ENCODE data around the gene ADAMTS17.
"Not testable (repeated sequence)": the region's sequence is repeated elsewhere in the genome, so short reads cannot be mapped to it uniquely, and the experiment has no call there.

Gene ADAMTS17

DNA sequence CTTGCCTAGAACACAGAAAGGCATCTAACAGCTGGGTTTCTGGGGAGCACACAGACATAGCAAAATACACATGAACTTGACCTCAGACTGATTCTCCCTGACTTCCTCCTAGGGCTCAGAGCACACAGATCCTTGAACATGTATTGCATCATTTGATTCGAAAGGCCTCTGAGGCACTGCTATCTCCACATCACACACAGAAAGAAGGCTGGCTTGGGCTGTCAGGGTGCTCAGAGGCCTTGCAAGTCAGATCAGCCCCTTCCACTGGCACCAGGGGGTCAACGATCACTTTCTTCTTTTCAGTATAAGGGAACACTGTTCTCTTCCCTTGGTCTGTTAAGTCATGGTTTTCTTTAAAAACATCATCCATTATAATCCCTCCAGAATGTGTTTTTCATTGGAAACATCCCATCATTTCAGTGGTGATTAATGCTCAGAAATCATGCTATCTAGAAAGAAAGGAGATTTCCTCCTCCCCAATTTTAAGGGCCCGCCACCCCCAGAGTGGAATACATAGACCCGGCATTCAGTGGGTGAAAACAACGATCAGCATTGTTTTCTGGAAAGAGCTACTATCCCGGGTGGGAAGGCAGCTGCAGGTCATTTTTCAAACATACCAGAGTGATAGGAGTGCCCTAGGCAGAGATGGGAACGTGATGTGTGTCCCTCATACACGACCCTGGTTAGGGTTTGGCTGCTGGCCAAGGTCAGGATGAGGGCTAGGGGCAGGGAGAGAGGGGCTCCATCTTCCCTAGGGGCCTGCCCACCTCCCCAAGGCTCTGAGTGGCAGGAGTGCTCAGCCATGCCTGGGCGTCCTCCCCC, 355.3 kb downstream of the ADAMTS17 start:
- peak in 35 of 42 donors; percentile 10 to 75 (median 43) for DNase-seq

DNA sequence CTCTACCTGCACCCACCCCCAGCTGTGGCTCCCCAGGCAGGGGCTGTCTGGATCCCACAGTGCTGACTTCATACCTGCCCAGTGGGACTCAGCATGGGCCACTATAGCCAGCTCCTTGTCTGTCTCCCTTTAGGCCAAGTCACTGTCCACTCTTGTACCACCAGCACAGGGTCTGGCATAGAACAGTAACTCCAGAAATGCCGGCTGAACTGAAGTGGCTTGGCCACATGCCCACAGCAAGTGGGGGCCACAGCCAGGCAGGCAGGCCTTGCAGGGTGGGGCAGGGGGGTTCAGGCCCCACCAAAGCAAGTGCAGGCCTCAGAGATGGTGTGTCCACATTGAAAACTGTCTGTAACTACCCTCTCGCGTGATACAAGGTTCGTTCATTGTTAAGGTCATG, 355.9 kb downstream of the ADAMTS17 start:
- DNase-seq: no peak
- intact Hi-C loops (cut with DNase I): no loop called here

More for the DNA sequence above, 355.3 kb downstream of the ADAMTS17 start:
- intact Hi-C loops (cut with DNase I): no loop called here

DNA sequence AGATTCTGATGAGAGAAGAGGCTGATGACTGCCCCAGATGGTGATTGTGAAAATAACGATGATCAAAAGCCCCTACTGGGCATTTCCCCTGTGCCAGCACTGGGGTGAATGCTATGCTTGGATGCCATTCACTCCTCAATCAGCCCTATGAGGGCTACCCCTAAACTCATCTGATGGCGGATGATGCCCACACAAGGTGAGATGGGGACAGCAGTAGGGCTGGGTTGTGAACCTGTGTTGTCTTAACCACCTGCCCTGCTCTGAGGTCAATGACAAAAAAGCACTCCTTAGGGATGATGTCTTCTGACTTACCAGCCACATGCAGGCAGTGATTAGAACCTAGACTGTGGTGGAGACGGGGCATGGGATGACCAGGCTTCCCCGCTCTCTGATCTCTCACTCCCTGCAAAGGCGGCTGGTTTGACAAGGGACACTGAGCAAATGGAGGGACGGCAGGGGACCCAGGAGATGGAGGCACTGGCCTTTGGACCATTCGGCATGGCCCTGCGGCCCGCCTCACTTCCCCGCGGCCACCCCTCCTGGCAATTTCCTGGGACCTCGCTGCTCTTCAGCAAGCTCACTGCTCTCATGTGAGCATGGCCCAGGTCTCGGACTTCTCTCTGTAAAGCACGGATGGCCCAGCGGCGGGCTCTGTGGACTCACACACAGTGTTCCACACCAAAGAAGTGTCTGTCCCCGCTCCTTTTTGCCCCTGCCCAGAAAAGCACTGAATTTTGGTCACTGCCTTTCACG, 357.1 kb downstream of the ADAMTS17 start:
- no peak for DNase-seq
- intact Hi-C loops (cut with DNase I): no loop called here

DNA sequence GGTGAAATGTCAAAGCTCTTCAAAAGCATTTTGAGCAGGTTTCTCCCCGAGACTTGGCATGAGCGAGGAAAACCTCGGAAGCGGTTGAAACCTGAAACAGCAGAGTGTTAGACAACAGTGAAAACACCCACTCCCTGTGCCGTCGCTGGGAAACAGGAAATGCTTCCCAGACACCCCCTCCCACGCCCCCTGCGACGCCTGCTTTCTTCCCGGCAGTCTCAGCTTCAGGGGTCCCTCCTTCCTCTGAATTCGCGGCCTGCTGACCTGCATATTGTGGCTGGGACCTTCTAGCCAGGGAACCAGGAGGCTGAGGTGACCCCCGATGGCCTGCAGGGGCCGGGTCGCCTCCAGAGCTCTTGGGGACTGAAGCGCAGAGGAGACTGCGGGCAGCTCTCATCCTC, 357.9 kb downstream of the ADAMTS17 start:
- DNase-seq: no peak
- intact Hi-C loops (cut with DNase I): no loop called here

- no peak for DNase-seq
- intact Hi-C loops (cut with DNase I): no loop called here
Observed at GRCh38 chr15:99983171-99983885, 358.4 kb downstream of the ADAMTS17 start.

DNA sequence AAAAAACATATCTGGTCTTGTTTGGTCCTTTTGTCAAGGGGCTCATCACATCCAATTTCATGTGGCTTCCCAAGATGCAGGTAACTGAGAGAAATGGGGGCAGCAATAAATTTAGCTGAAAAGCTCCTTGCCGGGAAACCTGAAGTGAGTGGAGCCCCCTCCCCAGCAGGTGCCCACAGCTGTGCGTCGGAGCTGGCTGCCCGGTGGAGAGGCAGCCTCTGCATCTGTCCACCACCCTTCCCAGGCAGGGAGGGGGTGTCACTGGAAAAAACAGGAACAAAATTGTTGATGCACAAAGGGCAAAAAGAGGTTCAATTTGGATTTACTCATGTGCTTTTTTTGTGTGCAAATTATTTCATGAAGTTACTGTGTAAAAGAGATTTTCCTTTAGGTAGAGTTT, 359.1 kb downstream of the ADAMTS17 start:
- DNase-seq: no peak
- intact Hi-C loops (cut with DNase I): no loop called here

DNA sequence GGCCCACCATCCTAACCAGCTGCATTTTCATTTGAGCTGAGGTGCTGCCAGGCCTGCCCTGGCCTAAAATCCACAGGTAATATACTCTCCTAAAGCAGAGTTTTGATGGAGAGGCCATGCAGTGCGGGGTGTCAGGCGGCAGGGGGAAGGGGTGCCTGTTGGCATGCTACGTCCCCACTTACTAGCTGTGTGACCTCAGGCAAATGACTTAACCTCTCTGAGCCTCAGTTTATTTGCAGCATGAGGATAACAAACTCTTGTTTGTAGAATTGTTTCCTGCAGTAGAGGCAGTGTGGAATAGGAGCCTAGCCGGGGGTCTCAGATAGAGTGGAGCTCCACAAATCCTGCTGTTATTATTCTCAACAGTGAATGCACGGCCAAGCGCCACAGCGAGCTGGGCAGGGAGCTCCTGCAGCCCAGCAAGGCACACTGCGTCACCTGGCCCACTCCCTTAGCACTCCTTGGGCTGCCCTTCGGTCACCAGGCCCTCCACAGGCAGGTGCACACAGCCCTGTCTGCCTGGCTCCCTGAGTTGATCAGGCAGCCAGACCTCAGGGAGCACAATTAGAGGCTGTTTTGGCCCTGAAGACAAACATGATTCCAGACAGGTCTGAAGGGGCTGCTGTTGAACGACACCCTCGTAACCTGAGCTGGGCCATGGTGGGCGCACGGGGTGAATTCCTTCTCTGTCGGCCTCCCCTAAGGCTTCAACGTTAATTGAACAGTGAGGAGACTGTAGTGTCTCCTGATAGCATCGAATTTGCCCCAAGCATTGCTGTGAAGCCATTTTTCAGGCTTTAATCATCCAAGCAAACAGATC, 359.7 kb downstream of the ADAMTS17 start:
- intact Hi-C loops (cut with DNase I): no loop called here
- DNase-seq: no peak

DNA sequence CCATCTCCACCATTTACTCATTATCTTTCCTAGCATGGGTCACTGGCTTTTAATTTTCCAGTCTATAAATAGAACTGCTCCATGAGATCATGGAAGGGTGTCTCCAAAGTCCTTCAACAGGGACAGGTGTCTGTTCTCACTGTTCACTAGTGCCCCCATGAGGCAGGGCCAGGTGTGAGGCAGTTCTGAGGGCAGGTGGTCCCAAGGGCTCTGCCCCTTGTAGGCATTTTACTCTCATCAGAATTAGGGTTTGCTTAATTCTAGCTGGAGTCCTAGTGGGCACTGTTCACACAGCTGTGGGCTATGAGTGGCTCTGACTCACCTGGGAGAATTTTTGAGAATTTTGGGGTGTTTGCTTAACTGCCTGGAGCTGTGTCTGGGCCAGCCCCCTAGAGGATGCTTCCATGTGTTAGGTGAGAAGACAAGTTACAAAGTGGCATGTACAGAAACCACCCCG, 360.6 kb downstream of the ADAMTS17 start:
- DNase-seq: no peak
- intact Hi-C loops (cut with DNase I): no loop called here

DNA sequence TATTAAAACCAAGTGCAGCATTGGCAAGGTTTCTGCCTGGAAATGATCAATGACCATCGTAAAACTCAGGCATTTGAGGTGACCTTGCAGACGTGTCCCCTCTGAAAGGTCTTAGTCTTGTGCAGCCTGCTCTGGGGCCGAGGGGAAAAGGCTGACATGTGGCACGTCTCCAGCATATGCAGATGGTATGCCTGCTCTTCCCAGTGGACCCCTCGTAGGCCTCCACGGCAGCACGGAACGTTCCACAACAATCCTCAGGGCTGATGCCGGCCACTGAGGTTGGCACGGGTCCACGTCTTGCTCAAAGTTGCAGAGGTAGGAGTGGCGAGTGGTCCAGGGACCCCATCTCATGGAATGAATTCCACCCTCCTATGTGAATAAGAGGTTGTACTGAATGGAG, 361.0 kb downstream of the ADAMTS17 start:
- intact Hi-C loops (cut with DNase I): no loop called here
- no peak for DNase-seq

- intact Hi-C loops (cut with DNase I); DNase-seq: not testable (repeated sequence)
Observed at GRCh38 chr15:99979886-99980285, 361.9 kb downstream of the ADAMTS17 start.

GRCh38 chr15:99979371-99979770, 362.4 kb downstream of the ADAMTS17 start:
- intact Hi-C loops (cut with DNase I): no loop called here
- no peak for DNase-seq

DNA sequence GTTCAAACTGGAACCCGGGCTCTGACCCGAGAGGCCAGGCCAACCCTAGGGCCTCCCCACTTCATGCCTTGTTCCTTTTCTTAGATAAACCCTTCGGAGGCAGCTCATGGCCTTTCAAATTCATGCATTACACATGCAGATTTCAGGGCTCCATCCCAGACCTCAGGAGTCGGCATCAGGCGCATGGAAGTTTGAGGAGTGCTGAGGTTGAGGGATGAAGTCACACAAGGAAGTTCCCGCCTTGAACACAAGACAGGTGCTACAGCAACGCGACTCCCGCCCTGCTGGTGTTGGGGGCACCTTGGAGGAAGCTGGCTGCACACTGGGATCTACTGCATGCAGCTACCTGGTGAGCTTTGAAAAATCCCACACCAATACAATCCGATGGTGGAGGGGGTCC, 363.3 kb downstream of the ADAMTS17 start:
- no peak for DNase-seq
- intact Hi-C loops (cut with DNase I): no loop called here

GRCh38 chr15:99977929-99978328, 363.8 kb downstream of the ADAMTS17 start:
- intact Hi-C loops (cut with DNase I): no loop called here
- DNase-seq: no peak

GRCh38 chr15:99976811-99977271, 364.9 kb downstream of the ADAMTS17 start:
- intact Hi-C loops (cut with DNase I): no loop called here
- DNase-seq: no peak

- intact Hi-C loops (cut with DNase I): no loop called here
- DNase-seq: no peak
Observed at GRCh38 chr15:99976000-99976399, 365.8 kb downstream of the ADAMTS17 start.

DNA sequence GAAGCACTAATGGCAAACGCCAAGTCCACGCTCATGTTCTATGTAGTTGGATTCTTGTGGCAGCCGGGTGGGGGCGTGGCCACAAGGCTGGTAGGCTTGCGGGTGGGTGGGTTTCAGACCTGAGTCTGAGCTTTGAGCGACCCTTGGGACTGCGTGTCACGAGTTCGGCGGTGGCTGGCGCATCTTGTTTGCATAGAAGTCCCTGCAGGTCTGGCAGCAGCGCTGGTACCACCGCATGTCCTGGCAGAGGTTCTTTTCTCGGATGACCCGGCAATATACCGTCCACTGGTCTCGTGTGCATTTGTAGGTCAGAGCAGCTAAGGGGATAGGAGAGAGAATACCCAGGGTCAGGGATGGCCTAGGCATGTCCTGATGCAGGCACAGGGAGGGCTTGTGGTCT, 367.5 kb downstream of the ADAMTS17 start:
- no peak for DNase-seq
- intact Hi-C loops (cut with DNase I): no loop called here

DNA sequence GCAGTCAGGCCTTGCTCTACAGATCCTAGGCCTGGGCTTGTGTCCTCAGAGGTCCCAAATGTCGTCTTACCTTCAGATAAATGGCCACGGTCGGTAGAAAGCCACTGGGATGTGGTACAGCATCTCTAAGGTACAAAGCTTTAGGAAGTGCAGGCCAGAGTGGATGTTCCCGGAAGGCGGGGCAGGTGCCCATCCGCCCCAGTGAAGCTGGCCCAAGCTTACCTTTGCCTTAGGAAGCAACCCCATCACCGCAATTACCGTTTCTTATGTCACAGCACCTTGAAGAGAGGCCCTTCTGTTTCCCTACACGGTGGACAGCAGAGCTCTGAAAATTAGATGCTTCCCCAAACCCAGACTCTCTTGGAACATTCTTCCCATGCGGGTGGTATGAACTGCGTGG, 368.4 kb downstream of the ADAMTS17 start:
- intact Hi-C loops (cut with DNase I): no loop called here

GRCh38 chr15:99970891-99971430, 370.8 kb downstream of the ADAMTS17 start:
- peak in 2 of 42 donors; percentile 1 to 23 for DNase-seq
- intact Hi-C loops (cut with DNase I): no loop called here

More for the DNA sequence above, 368.4 kb downstream of the ADAMTS17 start:
- DNase-seq: no peak
